K562 (cell line): ENCODE data around the gene HNRNPA2B1. TPM values are rescaled to one million over a fixed set of nuclear protein-coding genes. Genes with fewer than 3 reads are reported as not detected.
A peak's percentile ranks its signal among the peaks of the same experiment; 100 is the strongest.

Experiments used
- BRD9 ChIP-seq: fragments of 450-650 bp; IDR thresholded peaks from 2 replicates; pipeline ENCODE4 v1.6.1; 2018; ENCODE audit warnings: low read depth; ENCODE audit not compliant: partially characterized antibody
- ELF1 ChIP-seq: fragments of 200-800 bp; sonication (Bioruptor generic); IDR thresholded peaks from 2 replicates; pipeline ENCODE4 v1.6.1; 2016; ENCODE audit warnings: missing genetic modification characterization, missing compliant biosample characterization
- ESRRB ChIP-seq: fragments of 250-450 bp; sonication (Bioruptor Pico); IDR thresholded peaks from 2 replicates; pipeline ENCODE4 v1.5.0; 2020; ENCODE audit warnings: mild to moderate bottlenecking, moderate library complexity, borderline replicate concordance
- EZH2 ChIP-seq: IDR thresholded peaks from 2 replicates; pipeline ENCODE4 v1.6.1; 2012; ENCODE audit warnings: low read depth, mild to moderate bottlenecking, inconsistent platforms, low read length, borderline replicate concordance
- KDM4B ChIP-seq, 2 experiments: fragments of 450-650 bp in 1 of 2; sonication (generic) in 1 of 2; IDR thresholded peaks; 2 replicates each; pipeline ENCODE4 v1.6.1; 2016 to 2017; ENCODE audit warnings: borderline replicate concordance in 2 of 2, antibody characterized with exemption in 1 of 2, low read depth in 1 of 2, mild to moderate bottlenecking in 1 of 2
- LEF1 ChIP-seq: fragments of 450-650 bp; IDR thresholded peaks from 2 replicates; pipeline ENCODE4 v1.6.1; 2016; ENCODE audit warnings: mild to moderate bottlenecking
- MECOM ChIP-seq: fragments of 250-450 bp; sonication (Bioruptor Pico); IDR thresholded peaks from 2 replicates; pipeline ENCODE4 v1.8.0; 2022; ENCODE audit warnings: inconsistent platforms
- NBN ChIP-seq: fragments of 450-650 bp; IDR thresholded peaks from 2 replicates; pipeline ENCODE4 v1.6.1; 2016; ENCODE audit warnings: low read depth, mild to moderate bottlenecking
- RBFOX2 ChIP-seq: fragments of 200-400 bp; formaldehyde crosslinking; IDR thresholded peaks from 2 replicates; pipeline ENCODE4 v1.6.1; 2017; ENCODE audit warnings: low read depth, mild to moderate bottlenecking, low read length, moderate library complexity
- RFX7 ChIP-seq: fragments of 250-450 bp; sonication (Bioruptor Pico); IDR thresholded peaks from 2 replicates; pipeline ENCODE4 v1.5.1; 2021; ENCODE audit warnings: mild to moderate bottlenecking
- SPI1 ChIP-seq: IDR thresholded peaks from 2 replicates; pipeline ENCODE4 v1.6.1; 2011; ENCODE audit warnings: low read depth, low read length, control low read depth, borderline replicate concordance
- U2AF1 ChIP-seq: fragments of 200-400 bp; formaldehyde crosslinking; optimal IDR thresholded peaks from 2 replicates; pipeline ENCODE3; 2017; ENCODE audit warnings: mild to moderate bottlenecking, low read depth, low read length, moderate library complexity
- ZKSCAN1 ChIP-seq: fragments of 150-350 bp; IDR thresholded peaks from 2 replicates; pipeline ENCODE4 v1.6.1; 2016; ENCODE audit warnings: low read depth, low read length
- ZNF3 ChIP-seq: fragments of 250-450 bp; sonication (Bioruptor Pico); IDR thresholded peaks from 2 replicates; pipeline ENCODE4 v1.5.0; 2021; ENCODE audit warnings: mild to moderate bottlenecking, moderate library complexity
- polyA plus RNA-seq, 8 experiments: library from polyadenylated mRNA; depleted of rRNA in 4 of 8; stranded (reverse) in 5 of 8; unstranded in 3 of 8; fragments of >200 nt; fragmentation: Nextera tagmentation in 2 of 8; fragmentation: Illumina TruSeq in 1 of 8; extraction: Ambion mirVana in 2 of 8; extraction: Trizol in 1 of 8; gene quantifications; 2 replicates each; pipeline versions ENCODE4 v1.2.1 to v1.2.3, GENCODE V29; 2011 to 2014; ENCODE audit warnings: inconsistent platforms in 1 of 8, missing spikeins in 1 of 8
- total RNA-seq, 7 experiments: library from RNA; depleted of rRNA in 6 of 7; stranded (reverse); fragments of >200 nt in 6 of 7; fragmentation: Illumina TruSeq in 2 of 7; extraction: Trizol in 2 of 7; gene quantifications; 2 replicates each; pipeline versions ENCODE4 v1.2.1 to v1.2.3, GENCODE V29; 2011 to 2021; ENCODE audit warnings: low replicate concordance in 1 of 7
- TF ChIP-seq, protein P1 (sequence below), 3 experiments: IDR thresholded peaks in 2 of 3; conservative IDR thresholded peaks in 1 of 3; 2 replicates each; pipeline ENCODE4 v1.5.1; 2011 to 2012; ENCODE audit warnings: low read length in 3 of 3, mild to moderate bottlenecking in 3 of 3, control low read depth in 2 of 3, improper control_type of control experiment in 1 of 3, inconsistent platforms in 1 of 3, low read depth in 1 of 3, mixed read lengths in 1 of 3, moderate library complexity in 1 of 3; ENCODE audit not compliant: insufficient read depth in 2 of 3
- TF ChIP-seq, protein P2 (sequence below): fragments of 250-450 bp; sonication (Bioruptor Pico); IDR thresholded peaks from 2 replicates; pipeline ENCODE4 v1.8.0; 2022; ENCODE audit warnings: inconsistent platforms
- TF ChIP-seq, protein P3 (sequence below): sonication (generic); formaldehyde crosslinking; IDR thresholded peaks from 2 replicates; pipeline ENCODE4 v1.8.1; 2023; ENCODE audit warnings: mild to moderate bottlenecking, missing genetic modification reagents
- TF ChIP-seq, protein P4 (sequence below): fragments of 250-450 bp; sonication (Bioruptor Pico); IDR thresholded peaks from 2 replicates; pipeline ENCODE4 v1.4.0; 2020; ENCODE audit warnings: mild to moderate bottlenecking

HNRNPA2B1 gene
- total and polyA plus RNA-seq, 9 of the 15 experiments (the other 6 are each of a cell fraction or from before 2014, with no cell fraction given): 630 to 1,989 (median 865) TPM

DNA sequence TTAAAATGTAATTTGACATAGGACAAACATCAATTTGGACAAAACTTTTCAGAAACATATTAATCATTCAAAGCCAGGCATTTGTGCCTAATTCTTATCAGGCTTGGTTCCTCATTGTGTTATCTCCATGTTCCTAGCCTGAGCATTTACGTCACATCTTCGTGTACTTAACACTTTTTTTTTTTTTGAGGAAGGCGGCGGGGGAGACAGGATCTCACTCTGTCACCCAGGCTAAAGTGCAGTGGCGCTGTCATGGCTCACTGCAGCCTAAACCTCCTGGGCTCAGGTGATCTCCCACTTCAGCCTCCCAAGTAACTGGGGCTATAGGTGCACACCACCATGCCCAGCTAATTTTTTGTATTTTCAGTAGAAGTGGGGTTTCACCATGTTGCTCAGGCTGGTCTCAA, 19.8 kb downstream of the HNRNPA2B1 start (continued):
- TF ChIP-seq KDM4B (IDR thresholded peaks at IDR 0.05; ENCODE audit: borderline replicate concordance in 2 of 2, low read depth in 1 of 2) (no peak), SPI1 (0 out of 2 replicates have a peak, but pooled peaks have one; percentile 71), ZKSCAN1 (no peak), BRD9 (no peak), LEF1 (peak; percentile 57), ZNF3 (CRISPR knock-in tag) (no peak), ESRRB (CRISPR knock-in tag) (no peak), NBN (0 out of 2 replicates have a peak, but pooled peaks have one; percentile 67), U2AF1 (no peak), MECOM (CRISPR knock-in tag) (no peak), RBFOX2 (no peak), ELF1 (no peak), RFX7 (no peak), EZH2 (no peak)
- TF ChIP-seq, protein P1, sequence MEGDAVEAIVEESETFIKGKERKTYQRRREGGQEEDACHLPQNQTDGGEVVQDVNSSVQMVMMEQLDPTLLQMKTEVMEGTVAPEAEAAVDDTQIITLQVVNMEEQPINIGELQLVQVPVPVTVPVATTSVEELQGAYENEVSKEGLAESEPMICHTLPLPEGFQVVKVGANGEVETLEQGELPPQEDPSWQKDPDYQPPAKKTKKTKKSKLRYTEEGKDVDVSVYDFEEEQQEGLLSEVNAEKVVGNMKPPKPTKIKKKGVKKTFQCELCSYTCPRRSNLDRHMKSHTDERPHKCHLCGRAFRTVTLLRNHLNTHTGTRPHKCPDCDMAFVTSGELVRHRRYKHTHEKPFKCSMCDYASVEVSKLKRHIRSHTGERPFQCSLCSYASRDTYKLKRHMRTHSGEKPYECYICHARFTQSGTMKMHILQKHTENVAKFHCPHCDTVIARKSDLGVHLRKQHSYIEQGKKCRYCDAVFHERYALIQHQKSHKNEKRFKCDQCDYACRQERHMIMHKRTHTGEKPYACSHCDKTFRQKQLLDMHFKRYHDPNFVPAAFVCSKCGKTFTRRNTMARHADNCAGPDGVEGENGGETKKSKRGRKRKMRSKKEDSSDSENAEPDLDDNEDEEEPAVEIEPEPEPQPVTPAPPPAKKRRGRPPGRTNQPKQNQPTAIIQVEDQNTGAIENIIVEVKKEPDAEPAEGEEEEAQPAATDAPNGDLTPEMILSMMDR (IDR thresholded peaks at IDR 0.05 in 2 of 3, conservative IDR thresholded peaks at IDR 0.05 in 1 of 3; ENCODE audit: insufficient read depth in 2 of 3, low read depth in 1 of 3, low read length in 3 of 3): no peak
- TF ChIP-seq, protein P2, sequence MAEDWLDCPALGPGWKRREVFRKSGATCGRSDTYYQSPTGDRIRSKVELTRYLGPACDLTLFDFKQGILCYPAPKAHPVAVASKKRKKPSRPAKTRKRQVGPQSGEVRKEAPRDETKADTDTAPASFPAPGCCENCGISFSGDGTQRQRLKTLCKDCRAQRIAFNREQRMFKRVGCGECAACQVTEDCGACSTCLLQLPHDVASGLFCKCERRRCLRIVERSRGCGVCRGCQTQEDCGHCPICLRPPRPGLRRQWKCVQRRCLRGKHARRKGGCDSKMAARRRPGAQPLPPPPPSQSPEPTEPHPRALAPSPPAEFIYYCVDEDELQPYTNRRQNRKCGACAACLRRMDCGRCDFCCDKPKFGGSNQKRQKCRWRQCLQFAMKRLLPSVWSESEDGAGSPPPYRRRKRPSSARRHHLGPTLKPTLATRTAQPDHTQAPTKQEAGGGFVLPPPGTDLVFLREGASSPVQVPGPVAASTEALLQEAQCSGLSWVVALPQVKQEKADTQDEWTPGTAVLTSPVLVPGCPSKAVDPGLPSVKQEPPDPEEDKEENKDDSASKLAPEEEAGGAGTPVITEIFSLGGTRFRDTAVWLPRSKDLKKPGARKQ (CRISPR knock-in tag): no peak
- TF ChIP-seq, protein P3, sequence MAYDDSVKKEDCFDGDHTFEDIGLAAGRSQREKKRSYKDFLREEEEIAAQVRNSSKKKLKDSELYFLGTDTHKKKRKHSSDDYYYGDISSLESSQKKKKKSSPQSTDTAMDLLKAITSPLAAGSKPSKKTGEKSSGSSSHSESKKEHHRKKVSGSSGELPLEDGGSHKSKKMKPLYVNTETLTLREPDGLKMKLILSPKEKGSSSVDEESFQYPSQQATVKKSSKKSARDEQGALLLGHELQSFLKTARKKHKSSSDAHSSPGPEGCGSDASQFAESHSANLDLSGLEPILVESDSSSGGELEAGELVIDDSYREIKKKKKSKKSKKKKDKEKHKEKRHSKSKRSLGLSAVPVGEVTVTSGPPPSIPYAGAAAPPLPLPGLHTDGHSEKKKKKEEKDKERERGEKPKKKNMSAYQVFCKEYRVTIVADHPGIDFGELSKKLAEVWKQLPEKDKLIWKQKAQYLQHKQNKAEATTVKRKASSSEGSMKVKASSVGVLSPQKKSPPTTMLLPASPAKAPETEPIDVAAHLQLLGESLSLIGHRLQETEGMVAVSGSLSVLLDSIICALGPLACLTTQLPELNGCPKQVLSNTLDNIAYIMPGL (CRISPR knock-in tag): no peak
- TF ChIP-seq, protein P4, sequence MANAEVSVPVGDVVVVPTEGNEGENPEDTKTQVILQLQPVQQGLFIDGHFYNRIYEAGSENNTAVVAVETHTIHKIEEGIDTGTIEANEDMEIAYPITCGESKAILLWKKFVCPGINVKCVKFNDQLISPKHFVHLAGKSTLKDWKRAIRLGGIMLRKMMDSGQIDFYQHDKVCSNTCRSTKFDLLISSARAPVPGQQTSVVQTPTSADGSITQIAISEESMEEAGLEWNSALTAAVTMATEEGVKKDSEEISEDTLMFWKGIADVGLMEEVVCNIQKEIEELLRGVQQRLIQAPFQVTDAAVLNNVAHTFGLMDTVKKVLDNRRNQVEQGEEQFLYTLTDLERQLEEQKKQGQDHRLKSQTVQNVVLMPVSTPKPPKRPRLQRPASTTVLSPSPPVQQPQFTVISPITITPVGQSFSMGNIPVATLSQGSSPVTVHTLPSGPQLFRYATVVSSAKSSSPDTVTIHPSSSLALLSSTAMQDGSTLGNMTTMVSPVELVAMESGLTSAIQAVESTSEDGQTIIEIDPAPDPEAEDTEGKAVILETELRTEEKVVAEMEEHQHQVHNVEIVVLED (CRISPR knock-in tag): no peak
